ENCODE data around the gene FECH.

- TF ChIP-seq CTCF (IDR thresholded peaks at IDR 0.05) (no peak), POLR2A (IDR thresholded peaks at IDR 0.05) (no peak)
Measured at GRCh38 chr18:57502624-57503023, 83.9 kb downstream of the FECH start.
